GM21619 (cell line): ENCODE data around the gene ZFP36L2.
A peak's percentile ranks its signal among the peaks of the same experiment; 100 is the strongest.

Source experiments
- ATAC-seq: cut with Tn5 transposase; IDR thresholded peaks from one replicate; pipeline ENCODE4 v1.9.1; 2021; ENCODE audit not compliant: unreplicated experiment

The ZFP36L2 gene

GRCh38 chr2:43248621-43249020, 22.2 kb upstream of the ZFP36L2 start:
- no peak for ATAC-seq

DNA sequence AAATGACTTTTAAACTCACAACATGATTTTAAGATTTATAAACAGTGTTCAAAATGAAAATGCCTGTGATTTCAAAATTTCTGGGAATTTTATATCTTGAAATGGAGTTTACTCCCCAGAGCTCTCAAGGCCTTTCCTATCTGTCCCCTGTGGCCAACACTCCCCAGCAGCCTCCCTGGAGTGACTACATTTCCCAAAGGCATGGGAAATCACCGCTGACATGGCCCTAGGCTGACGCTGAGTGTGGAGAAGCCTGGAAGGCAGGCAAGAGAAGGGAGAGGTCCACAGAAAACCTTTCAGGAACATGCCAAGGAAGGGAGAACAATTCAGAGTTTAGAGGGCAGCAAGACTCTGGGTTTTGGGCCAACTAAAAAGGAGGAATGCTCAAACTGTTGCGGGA, 20.2 kb upstream of the ZFP36L2 start:
- no peak for ATAC-seq

GRCh38 chr2:43241558-43241957, 15.2 kb upstream of the ZFP36L2 start:
- ATAC-seq, result no peak

GRCh38 chr2:43240766-43241150, 14.4 kb upstream of the ZFP36L2 start:
- ATAC-seq, result no peak

DNA sequence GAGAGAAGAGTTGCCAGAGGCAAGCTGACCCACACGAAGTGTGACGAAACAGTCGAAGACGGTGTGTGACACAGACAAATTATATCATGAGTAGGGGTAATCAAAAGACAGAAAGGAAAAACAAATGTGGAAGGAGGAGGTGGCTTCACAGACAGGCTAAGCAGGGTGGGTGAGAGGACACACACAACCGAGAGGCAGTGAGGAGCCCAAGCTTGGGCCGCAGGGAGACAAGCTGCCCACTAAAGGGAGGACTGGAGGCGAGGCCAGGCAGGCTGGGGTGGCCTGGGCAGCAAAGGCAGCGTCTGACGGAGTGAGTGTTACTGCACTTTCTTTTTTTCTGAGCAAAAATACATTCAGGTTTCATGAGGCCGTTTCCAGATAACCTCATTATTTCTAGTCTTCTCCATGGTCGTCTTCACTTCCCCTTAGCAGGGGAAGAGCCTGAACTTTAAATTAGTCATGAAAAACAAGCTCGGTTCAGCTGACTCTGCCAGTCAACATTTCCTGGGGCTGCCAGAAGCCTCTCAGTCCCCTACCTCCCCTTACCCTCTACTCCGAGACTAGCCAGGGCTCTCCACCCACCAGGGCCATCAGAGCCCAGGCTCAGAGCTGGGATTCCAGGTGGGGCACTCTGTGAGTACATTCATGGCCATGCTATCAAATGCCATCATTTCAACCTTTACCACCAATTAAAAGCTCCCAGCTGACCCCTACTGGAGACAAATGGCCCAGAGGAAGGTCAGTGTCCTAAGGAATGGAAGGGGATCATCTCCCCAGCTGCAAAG, 13.8 kb upstream of the ZFP36L2 start:
- peak; percentile 67 for ATAC-seq

DNA sequence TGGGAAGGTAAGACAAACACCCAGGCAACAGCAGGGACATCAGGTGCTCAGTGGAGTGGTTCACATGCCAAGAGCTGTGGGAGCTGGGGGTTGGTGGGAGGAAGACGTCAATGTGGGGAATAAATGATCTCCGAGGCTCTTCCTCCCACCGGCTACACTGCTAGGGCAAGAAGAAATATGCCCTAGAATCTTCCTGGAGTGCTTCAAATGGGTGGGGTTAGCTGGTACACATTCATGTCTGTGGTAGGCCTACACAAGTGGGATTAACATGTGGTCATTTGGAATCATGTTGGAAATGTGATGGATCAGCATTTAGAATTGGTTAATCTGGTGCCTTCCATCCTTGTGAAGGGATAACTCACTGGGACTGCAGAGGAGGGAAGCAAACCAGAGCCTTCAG, 12.4 kb upstream of the ZFP36L2 start:
- no peak for ATAC-seq

GRCh38 chr2:43238176-43238575, 11.8 kb upstream of the ZFP36L2 start:
- ATAC-seq, result no peak

GRCh38 chr2:43233218-43234212, 7.1 kb upstream of the ZFP36L2 start:
- ATAC-seq, result no peak

- ATAC-seq, result no peak
Measured at GRCh38 chr2:43230951-43231827, 4.8 kb upstream of the ZFP36L2 start.

- ATAC-seq, result no peak
Measured at GRCh38 chr2:43230351-43230885, 4.0 kb upstream of the ZFP36L2 start.

- ATAC-seq, result no peak
Measured at GRCh38 chr2:43228756-43229659, 2.6 kb upstream of the ZFP36L2 start.

DNA sequence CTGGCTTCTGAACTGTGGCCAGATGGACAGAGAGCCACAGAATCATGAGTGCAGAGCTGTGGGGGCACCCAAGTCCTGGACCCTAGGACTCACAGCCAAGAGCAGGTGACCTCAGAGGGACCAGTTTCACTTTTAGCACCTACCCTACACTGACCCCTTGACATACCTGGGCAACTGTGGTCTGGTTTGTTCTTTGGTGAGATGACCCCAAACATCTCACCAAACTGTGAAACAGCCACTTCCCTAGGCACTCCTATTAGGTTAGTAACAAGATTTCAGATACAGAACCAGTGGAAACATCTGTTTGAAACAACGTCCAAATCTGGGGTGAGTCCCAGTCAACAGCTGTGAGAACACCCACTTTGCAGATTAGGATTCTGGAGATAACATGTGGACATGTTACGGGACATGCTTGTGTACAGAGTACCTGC, 1.9 kb upstream of the ZFP36L2 start:
- no peak for ATAC-seq

DNA sequence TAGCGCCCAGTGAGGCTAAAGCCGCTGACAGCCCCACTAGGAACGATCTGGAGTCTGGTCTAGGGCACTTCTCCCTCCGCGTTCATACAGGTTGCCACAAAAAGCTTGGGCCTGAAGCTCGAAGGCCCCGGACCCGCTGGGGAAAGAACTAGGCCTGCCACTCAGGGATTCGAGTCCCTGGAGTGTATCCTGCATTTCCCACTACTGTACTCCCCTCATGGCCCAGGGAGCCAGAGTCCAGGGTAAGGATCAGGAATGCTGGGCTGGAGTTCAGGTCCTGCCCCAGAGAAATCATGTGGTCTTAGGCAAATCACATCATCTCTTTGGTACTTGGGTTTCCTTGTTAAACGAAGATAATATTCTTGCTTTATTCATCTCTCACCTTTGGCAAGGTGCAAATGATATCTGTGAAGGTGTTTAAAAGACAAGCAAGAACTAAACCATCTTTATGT, 1.4 kb upstream of the ZFP36L2 start:
- ATAC-seq, result no peak

- ATAC-seq, result no peak
Measured at GRCh38 chr2:43226955-43227829, 786 bp upstream of the ZFP36L2 start.

GRCh38 chr2:43225788-43226557, 433 bp downstream of the ZFP36L2 start:
- peak; percentile 29 for ATAC-seq

DNA sequence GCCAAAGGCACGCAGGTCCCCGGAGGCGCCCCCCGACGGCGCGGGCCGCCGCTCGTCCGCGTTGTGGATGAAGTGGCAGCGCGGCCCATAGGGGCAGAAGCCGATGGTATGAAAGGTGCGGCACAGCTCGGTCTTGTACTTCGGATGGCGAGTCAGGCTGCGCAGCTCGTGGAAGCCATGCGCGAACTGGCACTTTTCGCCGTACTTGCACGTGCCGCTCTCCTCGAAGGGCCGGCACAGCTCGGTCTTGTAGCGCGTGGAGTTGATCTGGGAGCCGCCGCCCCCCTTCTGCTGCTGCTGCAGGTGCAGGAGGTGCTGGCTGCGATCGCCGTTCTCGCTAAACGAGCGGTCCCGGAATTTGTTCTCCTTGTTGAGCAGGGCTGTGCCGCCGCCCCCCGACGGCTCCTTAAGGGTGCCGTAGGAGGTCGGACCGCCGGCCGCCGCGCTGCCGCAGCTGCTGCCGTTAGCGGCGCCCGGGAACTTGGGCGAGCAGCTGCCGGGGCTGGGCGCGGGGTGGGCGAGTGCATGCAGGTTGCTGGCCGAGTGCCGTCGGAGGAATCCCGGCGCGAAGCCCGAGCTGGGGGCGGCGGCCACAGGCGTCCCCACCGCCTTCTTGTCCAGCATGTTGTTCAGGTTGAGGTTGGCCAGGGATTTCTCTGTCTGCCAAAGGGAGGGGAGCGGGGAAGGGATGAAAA, 1.2 kb downstream of the ZFP36L2 start:
- no peak for ATAC-seq

GRCh38 chr2:43224571-43225092, 1.8 kb downstream of the ZFP36L2 start:
- ATAC-seq, result no peak
